ENCODE data around the gene ITPR2.

Gene ITPR2

DNA sequence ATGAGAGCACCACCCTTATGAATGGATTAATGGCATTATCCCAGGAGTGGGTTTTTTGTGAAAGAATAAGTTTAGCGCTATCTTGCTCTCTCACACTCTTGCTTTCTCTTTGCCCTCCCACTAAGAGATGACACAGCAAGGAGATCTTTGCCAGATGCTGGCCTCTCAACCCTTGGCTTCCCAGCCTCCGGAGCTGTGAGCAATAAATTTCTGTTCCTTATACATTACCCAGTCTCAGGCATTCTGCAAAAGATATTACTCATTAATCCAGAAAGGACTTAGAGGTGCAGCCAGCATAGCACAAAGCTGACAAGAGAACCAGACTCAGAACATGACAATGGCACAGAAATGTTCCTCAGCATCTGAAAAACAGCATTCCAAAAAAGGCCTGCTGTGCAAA lies 190.6 kb downstream of the ITPR2 start:
- H3K27me3 ChIP-seq (replicated peaks; ENCODE audit: control insufficient read depth, insufficient read depth, low read length): no peaks in the 10 kb centered on the region
- TF ChIP-seq, protein P1, sequence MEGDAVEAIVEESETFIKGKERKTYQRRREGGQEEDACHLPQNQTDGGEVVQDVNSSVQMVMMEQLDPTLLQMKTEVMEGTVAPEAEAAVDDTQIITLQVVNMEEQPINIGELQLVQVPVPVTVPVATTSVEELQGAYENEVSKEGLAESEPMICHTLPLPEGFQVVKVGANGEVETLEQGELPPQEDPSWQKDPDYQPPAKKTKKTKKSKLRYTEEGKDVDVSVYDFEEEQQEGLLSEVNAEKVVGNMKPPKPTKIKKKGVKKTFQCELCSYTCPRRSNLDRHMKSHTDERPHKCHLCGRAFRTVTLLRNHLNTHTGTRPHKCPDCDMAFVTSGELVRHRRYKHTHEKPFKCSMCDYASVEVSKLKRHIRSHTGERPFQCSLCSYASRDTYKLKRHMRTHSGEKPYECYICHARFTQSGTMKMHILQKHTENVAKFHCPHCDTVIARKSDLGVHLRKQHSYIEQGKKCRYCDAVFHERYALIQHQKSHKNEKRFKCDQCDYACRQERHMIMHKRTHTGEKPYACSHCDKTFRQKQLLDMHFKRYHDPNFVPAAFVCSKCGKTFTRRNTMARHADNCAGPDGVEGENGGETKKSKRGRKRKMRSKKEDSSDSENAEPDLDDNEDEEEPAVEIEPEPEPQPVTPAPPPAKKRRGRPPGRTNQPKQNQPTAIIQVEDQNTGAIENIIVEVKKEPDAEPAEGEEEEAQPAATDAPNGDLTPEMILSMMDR (IDR thresholded peaks at IDR 0.05; ENCODE audit: insufficient read depth, low read length, poor library complexity, severe bottlenecking): no peak
- DNase-seq (ENCODE audit: extremely low read depth, insufficient read length): no peak
- peaks cover 10% of the 10 kb centered on the region for H3K36me3 ChIP-seq (ENCODE audit: control insufficient read depth, insufficient read depth, low read length)
- H3K4me3 ChIP-seq (replicated peaks; ENCODE audit: low read depth, low read length): no peak overlapping the region

DNA sequence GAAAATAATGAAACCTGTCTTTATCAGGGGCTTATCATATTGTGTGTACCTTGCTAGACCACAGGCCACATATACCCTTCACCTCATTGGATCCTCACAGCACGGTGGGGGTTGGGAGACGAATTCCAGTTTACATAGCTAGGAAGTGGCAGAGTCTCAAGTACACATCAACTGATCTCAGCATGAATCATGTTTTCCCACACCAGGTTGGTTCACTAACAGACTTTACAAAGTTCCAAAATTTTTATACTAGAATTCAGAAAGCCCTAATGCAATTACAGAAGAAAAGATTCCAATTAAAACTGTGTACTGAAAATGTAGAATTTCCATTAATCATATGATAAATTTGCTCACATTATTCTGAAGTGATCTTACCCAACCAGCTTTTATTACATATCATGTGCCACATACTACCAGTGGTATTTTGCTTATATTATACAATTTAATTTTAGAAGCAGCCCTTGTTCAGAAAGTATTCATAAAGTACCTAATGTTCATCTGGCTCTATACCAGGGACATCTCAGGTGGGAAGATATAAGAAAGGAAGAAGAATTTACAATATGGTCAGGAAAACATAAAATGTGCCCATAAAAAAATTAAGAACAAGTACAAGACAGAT lies 196.2 kb downstream of the ITPR2 start:
- H3K4me3 ChIP-seq (replicated peaks; ENCODE audit: low read depth, low read length): no peak overlapping the region
- TF ChIP-seq, protein P1 (IDR thresholded peaks at IDR 0.05; ENCODE audit: insufficient read depth, low read length, poor library complexity, severe bottlenecking): no peak
- DNase-seq (ENCODE audit: extremely low read depth, insufficient read length): no peak
- peaks cover 2% of the 10 kb centered on the region for H3K36me3 ChIP-seq (ENCODE audit: control insufficient read depth, insufficient read depth, low read length)
- no peaks in the 10 kb centered on the region for H3K27me3 ChIP-seq (replicated peaks; ENCODE audit: control insufficient read depth, insufficient read depth, low read length)

- peaks cover 5% of the 10 kb centered on the region for H3K36me3 ChIP-seq (ENCODE audit: control insufficient read depth, insufficient read depth, low read length)
- no peaks in the 10 kb centered on the region for H3K27me3 ChIP-seq (replicated peaks; ENCODE audit: control insufficient read depth, insufficient read depth, low read length)
- no peak for DNase-seq (ENCODE audit: extremely low read depth, insufficient read length)
- no peak overlapping the region for H3K4me3 ChIP-seq (replicated peaks; ENCODE audit: low read depth, low read length)
- TF ChIP-seq, protein P1 (IDR thresholded peaks at IDR 0.05; ENCODE audit: insufficient read depth, low read length, poor library complexity, severe bottlenecking): no peak
Measured at GRCh38 chr12:26633591-26634210, 199.3 kb downstream of the ITPR2 start.

DNA sequence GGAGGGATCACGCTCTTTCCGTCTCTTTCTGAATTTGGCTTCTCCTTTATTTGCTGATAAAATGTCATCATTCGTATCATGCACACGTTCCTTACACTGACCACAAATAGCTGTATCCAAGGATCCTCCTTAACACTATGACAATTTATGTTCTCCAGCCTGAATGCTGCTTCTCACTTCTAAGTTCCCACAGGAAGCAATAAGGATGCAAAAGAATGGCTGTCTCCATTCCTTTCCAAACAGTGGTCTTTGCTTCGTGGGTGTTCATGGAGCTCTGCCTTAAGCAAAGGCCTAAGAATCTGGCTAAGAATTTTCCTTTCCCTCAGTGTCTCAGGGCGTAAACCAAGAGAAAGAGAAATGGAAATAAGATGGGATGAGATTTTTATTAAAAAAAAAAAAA lies 200.2 kb downstream of the ITPR2 start:
- no peak for DNase-seq (ENCODE audit: extremely low read depth, insufficient read length)
- TF ChIP-seq, protein P1 (IDR thresholded peaks at IDR 0.05; ENCODE audit: insufficient read depth, low read length, poor library complexity, severe bottlenecking): no peak

DNA sequence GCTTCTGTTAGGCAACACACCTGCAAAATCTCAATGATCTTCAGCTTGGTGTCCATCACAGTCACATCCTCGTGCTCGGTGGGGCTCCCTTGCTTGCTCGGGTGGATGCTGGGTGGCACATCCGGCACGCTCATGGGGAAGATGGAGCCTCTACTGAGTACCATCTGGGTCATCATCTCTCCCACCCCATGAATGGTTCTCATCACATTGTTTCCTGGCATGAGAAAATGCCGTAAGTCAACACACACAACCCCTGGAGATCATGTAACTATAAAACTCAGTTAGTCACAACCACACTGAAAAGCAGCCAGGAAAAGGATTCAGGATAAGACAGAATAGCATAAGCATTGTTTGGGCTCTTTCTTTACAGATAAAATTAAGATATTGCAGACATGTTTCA lies 201.1 kb downstream of the ITPR2 start:
- H3K36me3 ChIP-seq (ENCODE audit: control insufficient read depth, insufficient read depth, low read length): peaks cover 7% of the 10 kb centered on the region
- TF ChIP-seq, protein P1 (IDR thresholded peaks at IDR 0.05; ENCODE audit: insufficient read depth, low read length, poor library complexity, severe bottlenecking): no peak
- DNase-seq (ENCODE audit: extremely low read depth, insufficient read length): no peak
- no peaks in the 10 kb centered on the region for H3K27me3 ChIP-seq (replicated peaks; ENCODE audit: control insufficient read depth, insufficient read depth, low read length)
- no peak overlapping the region for H3K4me3 ChIP-seq (replicated peaks; ENCODE audit: low read depth, low read length)

More for the DNA sequence above, 200.2 kb downstream of the ITPR2 start:
- Histone ChIP-seq H3K36me3 (ENCODE audit: control insufficient read depth, insufficient read depth, low read length) (peaks cover 7% of the 10 kb centered on the region), H3K4me3 (replicated peaks; ENCODE audit: low read depth, low read length) (no peak overlapping the region), H3K27me3 (replicated peaks; ENCODE audit: control insufficient read depth, insufficient read depth, low read length) (no peaks in the 10 kb centered on the region)
